ENCODE measurements around the gene KRTAP5-5. TPM values are rescaled to one million over a fixed set of nuclear protein-coding genes. Genes with fewer than 3 reads are reported as not detected.

Gene KRTAP5-5
- total and polyA plus RNA-seq, 2 of the 13 experiments (the other 11 are each of a cell fraction or from before 2014, with no cell fraction given) = not detected

GRCh38 chr11:1628506-1629325 lies 859 bp upstream of the KRTAP5-5 start (continued):
- TF ChIP-seq, protein P1, sequence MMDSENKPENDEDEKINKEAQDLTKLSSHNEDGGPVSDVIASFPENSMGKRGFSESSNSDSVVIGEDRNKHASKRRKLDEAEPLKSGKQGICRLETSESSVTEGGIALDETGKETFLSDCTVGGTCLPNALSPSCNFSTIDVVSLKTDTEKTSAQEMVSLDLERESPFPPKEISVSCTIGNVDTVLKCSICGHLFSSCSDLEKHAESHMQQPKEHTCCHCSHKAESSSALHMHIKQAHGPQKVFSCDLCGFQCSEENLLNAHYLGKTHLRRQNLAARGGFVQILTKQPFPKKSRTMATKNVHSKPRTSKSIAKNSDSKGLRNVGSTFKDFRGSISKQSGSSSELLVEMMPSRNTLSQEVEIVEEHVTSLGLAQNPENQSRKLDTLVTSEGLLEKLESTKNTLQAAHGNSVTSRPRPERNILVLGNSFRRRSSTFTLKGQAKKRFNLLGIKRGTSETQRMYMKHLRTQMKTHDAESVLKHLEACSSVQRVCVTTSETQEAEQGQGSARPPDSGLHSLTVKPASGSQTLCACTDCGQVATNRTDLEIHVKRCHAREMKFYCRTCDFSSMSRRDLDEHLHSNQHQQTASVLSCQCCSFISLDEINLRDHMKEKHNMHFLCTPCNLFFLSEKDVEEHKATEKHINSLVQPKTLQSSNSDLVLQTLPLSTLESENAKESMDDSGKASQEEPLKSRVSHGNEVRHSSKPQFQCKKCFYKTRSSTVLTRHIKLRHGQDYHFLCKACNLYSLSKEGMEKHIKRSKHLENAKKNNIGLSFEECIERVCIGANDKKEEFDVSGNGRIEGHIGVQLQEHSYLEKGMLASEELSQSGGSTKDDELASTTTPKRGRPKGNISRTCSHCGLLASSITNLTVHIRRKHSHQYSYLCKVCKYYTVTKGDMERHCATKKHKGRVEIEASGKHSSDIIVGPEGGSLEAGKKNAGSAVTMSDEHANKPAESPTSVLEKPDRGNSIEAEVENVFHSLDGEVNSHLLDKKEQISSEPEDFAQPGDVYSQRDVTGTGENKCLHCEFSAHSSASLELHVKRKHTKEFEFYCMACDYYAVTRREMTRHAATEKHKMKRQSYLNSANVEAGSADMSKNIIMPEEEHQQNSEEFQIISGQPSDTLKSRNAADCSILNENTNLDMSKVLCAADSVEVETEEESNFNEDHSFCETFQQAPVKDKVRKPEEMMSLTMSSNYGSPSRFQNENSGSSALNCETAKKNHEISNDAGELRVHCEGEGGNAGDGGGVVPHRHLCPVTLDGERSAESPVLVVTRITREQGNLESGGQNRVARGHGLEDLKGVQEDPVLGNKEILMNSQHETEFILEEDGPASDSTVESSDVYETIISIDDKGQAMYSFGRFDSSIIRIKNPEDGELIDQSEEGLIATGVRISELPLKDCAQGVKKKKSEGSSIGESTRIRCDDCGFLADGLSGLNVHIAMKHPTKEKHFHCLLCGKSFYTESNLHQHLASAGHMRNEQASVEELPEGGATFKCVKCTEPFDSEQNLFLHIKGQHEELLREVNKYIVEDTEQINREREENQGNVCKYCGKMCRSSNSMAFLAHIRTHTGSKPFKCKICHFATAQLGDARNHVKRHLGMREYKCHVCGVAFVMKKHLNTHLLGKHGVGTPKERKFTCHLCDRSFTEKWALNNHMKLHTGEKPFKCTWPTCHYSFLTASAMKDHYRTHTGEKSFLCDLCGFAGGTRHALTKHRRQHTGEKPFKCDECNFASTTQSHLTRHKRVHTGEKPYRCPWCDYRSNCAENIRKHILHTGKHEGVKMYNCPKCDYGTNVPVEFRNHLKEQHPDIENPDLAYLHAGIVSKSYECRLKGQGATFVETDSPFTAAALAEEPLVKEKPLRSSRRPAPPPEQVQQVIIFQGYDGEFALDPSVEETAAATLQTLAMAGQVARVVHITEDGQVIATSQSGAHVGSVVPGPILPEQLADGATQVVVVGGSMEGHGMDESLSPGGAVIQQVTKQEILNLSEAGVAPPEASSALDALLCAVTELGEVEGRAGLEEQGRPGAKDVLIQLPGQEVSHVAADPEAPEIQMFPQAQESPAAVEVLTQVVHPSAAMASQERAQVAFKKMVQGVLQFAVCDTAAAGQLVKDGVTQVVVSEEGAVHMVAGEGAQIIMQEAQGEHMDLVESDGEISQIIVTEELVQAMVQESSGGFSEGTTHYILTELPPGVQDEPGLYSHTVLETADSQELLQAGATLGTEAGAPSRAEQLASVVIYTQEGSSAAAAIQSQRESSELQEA (CRISPR knock-in tag; IDR thresholded peaks at IDR 0.05; ENCODE audit: not compliant biosample characterization) = no peak
- TF ChIP-seq MXI1 (IDR thresholded peaks at IDR 0.05; ENCODE audit: borderline replicate concordance, low read depth, low read length) (no peak), GATAD2A (CRISPR knock-in tag; IDR thresholded peaks at IDR 0.05) (no peak), POLR2A (IDR thresholded peaks at IDR 0.05; ENCODE audit: insufficient read depth in 1 of 2, low read depth in 2 of 2, low read length in 2 of 2) (no peak), ZNF550 (CRISPR knock-in tag; IDR thresholded peaks at IDR 0.05; ENCODE audit: borderline replicate concordance) (no peak), NFKBIZ (CRISPR knock-in tag; IDR thresholded peaks at IDR 0.05) (no peak), AGO1 (IDR thresholded peaks at IDR 0.05; ENCODE audit: low read depth, low read length, poor library complexity, severe bottlenecking) (no peak), CHD2 (IDR thresholded peaks at IDR 0.05; ENCODE audit: low read depth, low read length) (no peak), NFYC (CRISPR knock-in tag; IDR thresholded peaks at IDR 0.05) (no peak), STAG1 (CRISPR knock-in tag; IDR thresholded peaks at IDR 0.05) (peak; percentile 69), JUNB (CRISPR knock-in tag; IDR thresholded peaks at IDR 0.05; ENCODE audit: borderline replicate concordance) (no peak), TEAD2 (CRISPR knock-in tag; IDR thresholded peaks at IDR 0.05) (no peak), DDIT3 (CRISPR knock-in tag; IDR thresholded peaks at IDR 0.05) (no peak)
- TF ChIP-seq, protein P2, sequence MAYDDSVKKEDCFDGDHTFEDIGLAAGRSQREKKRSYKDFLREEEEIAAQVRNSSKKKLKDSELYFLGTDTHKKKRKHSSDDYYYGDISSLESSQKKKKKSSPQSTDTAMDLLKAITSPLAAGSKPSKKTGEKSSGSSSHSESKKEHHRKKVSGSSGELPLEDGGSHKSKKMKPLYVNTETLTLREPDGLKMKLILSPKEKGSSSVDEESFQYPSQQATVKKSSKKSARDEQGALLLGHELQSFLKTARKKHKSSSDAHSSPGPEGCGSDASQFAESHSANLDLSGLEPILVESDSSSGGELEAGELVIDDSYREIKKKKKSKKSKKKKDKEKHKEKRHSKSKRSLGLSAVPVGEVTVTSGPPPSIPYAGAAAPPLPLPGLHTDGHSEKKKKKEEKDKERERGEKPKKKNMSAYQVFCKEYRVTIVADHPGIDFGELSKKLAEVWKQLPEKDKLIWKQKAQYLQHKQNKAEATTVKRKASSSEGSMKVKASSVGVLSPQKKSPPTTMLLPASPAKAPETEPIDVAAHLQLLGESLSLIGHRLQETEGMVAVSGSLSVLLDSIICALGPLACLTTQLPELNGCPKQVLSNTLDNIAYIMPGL (CRISPR knock-in tag; IDR thresholded peaks at IDR 0.05; ENCODE audit: borderline replicate concordance in 1 of 2, low read depth in 1 of 2) = 0 out of 4 replicates have a peak, but pooled peaks of 1 of the 2 experiments have one; percentile 30
- TF ChIP-seq, protein P3, sequence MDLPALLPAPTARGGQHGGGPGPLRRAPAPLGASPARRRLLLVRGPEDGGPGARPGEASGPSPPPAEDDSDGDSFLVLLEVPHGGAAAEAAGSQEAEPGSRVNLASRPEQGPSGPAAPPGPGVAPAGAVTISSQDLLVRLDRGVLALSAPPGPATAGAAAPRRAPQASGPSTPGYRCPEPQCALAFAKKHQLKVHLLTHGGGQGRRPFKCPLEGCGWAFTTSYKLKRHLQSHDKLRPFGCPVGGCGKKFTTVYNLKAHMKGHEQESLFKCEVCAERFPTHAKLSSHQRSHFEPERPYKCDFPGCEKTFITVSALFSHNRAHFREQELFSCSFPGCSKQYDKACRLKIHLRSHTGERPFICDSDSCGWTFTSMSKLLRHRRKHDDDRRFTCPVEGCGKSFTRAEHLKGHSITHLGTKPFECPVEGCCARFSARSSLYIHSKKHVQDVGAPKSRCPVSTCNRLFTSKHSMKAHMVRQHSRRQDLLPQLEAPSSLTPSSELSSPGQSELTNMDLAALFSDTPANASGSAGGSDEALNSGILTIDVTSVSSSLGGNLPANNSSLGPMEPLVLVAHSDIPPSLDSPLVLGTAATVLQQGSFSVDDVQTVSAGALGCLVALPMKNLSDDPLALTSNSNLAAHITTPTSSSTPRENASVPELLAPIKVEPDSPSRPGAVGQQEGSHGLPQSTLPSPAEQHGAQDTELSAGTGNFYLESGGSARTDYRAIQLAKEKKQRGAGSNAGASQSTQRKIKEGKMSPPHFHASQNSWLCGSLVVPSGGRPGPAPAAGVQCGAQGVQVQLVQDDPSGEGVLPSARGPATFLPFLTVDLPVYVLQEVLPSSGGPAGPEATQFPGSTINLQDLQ (CRISPR knock-in tag; IDR thresholded peaks at IDR 0.05) = no peak
